K562 (cell line): ENCODE data around the gene SLAIN2. TPM values are rescaled to one million over a fixed set of nuclear protein-coding genes. Genes with fewer than 3 reads are reported as not detected.

Experiments used
- ATAC-seq: fragments of 200-7000 bp; cut with Tn5 transposase; 3 replicates; pipeline ENCODE4 v1.9.1; 2020; ENCODE audit warnings: moderate library complexity
- BruUV-seq: library from RNA; stranded (reverse); fragments of 400-500 nt; replicated peaks from 2 replicates; lab custom pipeline; 2021; lab: Mats Ljungman, UMichigan
- CTCF ChIA-PET: fragments of 300-600 bp; formaldehyde crosslinking; extraction: SDS; loops from one replicate; lab custom pipeline; 2021; ENCODE audit warnings: low intra/inter-chr PET ratio; lab: Yijun Ruan, JAX
- POLR2A ChIA-PET: fragments of 300-600, 350-650 bp; sonication (Branson Sonifier 250); formaldehyde crosslinking; extraction: SDS; loops from one replicate; lab custom pipeline; 2021; ENCODE audit warnings: antibody characterized with exemption, inconsistent platforms; lab: Yijun Ruan, JAX
- DNase-seq, 4 experiments: peaks; one replicate each; pipeline versions ENCODE4 v3.0.0 to v3.0.0-alpha.2; 2011 to 2018; ENCODE audit warnings: low spot score in 3 of 4, mixed read lengths in 3 of 4; ENCODE audit errors: extremely low read depth in 1 of 4
- FAIRE-seq: peaks from 2 replicates; lab custom pipeline; 2011; peaks lifted over from hg19 to GRCh38; lab: Jason Lieb, UNC
- H2AFZ ChIP-seq: 2 replicates; pipeline ENCODE4 v1.6.0; 2011; ENCODE audit warnings: low read depth, low read length, control low read depth, inconsistent platforms
- H3K27ac ChIP-seq: fragments of 200-600 bp; 3 replicates; pipeline ENCODE4 v1.8.0; 2011; ENCODE audit warnings: low read depth, mild to moderate bottlenecking, control low read depth, inconsistent platforms, low read length, moderate library complexity, mixed read lengths; ENCODE audit errors: extremely low read depth
- H3K27me3 ChIP-seq, 2 experiments: fragments of 300-600 bp in 1 of 2; 2 replicates in 1 of 2; 3 replicates in 1 of 2; pipeline versions ENCODE4 v1.6.0 to v1.8.0; 2011; ENCODE audit warnings: inconsistent platforms in 2 of 2, low read length in 2 of 2, mild to moderate bottlenecking in 1 of 2, mixed read lengths in 1 of 2, moderate library complexity in 1 of 2; ENCODE audit not compliant: control insufficient read depth in 2 of 2, insufficient read depth in 2 of 2
- H3K36me3 ChIP-seq: fragments of 300-600 bp; 3 replicates; pipeline ENCODE4 v1.8.0; 2011; ENCODE audit warnings: mild to moderate bottlenecking, low read length, inconsistent platforms; ENCODE audit not compliant: control insufficient read depth, insufficient read depth
- H3K4me1 ChIP-seq, 2 experiments: fragments of 200-600 bp in 1 of 2; replicated peaks in 1 of 2; 2 replicates in 1 of 2; 3 replicates in 1 of 2; pipeline versions ENCODE4 v1.5.1 to v1.8.0; 2011; ENCODE audit warnings: inconsistent platforms in 2 of 2, low read length in 2 of 2, mild to moderate bottlenecking in 1 of 2, mixed read lengths in 1 of 2, moderate library complexity in 1 of 2; ENCODE audit not compliant: control insufficient read depth in 2 of 2, insufficient read depth in 2 of 2
- H3K4me2 ChIP-seq: 2 replicates; pipeline ENCODE4 v1.6.1; 2011; ENCODE audit warnings: low read length, control low read depth, inconsistent platforms, mixed read lengths; ENCODE audit not compliant: insufficient read depth
- H3K4me3 ChIP-seq: fragments of 200-600 bp; sonication (generic), shearing (Covaris generic); 2 replicates; pipeline ENCODE4 v1.5.1; 2016; ENCODE audit warnings: control low read depth, inconsistent platforms
- H3K79me2 ChIP-seq: fragments of 200-600 bp; 3 replicates; pipeline ENCODE4 v1.8.0; 2011; ENCODE audit warnings: low read length, inconsistent platforms; ENCODE audit not compliant: control insufficient read depth, insufficient read depth
- H3K9ac ChIP-seq, 2 experiments: 2 replicates each; pipeline versions ENCODE4 v1.6.0 to v1.6.1; 2011; ENCODE audit warnings: low read depth in 2 of 2, low read length in 2 of 2, control low read depth in 1 of 2, inconsistent platforms in 1 of 2, mild to moderate bottlenecking in 1 of 2, mixed read lengths in 1 of 2; ENCODE audit not compliant: insufficient read depth in 1 of 2
- H3K9me1 ChIP-seq: one replicate; pipeline ENCODE4 v1.6.0; 2011; ENCODE audit warnings: inconsistent platforms, mild to moderate bottlenecking, low read length, moderate library complexity; ENCODE audit not compliant: control insufficient read depth, insufficient read depth
- H3K9me3 ChIP-seq: replicated peaks from 2 replicates; pipeline ENCODE4 v1.5.1; 2011; ENCODE audit warnings: low read depth, low read length, inconsistent platforms; ENCODE audit not compliant: control insufficient read depth, insufficient read depth
- H4K20me1 ChIP-seq: replicated peaks from 2 replicates; pipeline ENCODE4 v1.6.1; 2011; ENCODE audit warnings: low read length, inconsistent platforms, mixed read lengths; ENCODE audit not compliant: control insufficient read depth, insufficient read depth
- KDM1A ChIP-seq, 2 experiments: fragments of 450-650 bp; IDR thresholded peaks; 2 replicates each; pipeline ENCODE4 v1.6.1; 2016; ENCODE audit warnings: mild to moderate bottlenecking in 2 of 2
- MEIS2 ChIP-seq: fragments of 450-650 bp; IDR thresholded peaks from 2 replicates; pipeline ENCODE4 v1.6.1; 2014; ENCODE audit warnings: mild to moderate bottlenecking; ENCODE audit not compliant: partially characterized antibody
- POLR2H ChIP-seq: IDR thresholded peaks from 2 replicates; pipeline ENCODE4 v1.6.1; 2016; ENCODE audit warnings: missing genetic modification characterization, low read depth, mild to moderate bottlenecking, control low read depth, missing compliant biosample characterization, moderate library complexity
- ZBTB5 ChIP-seq: fragments of 450-650 bp; IDR thresholded peaks from 2 replicates; pipeline ENCODE4 v1.6.1; 2017; ENCODE audit warnings: antibody characterized with exemption
- ZNF583 ChIP-seq: fragments of 250-450 bp; sonication (Bioruptor Pico); IDR thresholded peaks from 2 replicates; pipeline ENCODE4 v1.4.0; 2020
- WGBS: fragments of 100-300 bp; shearing (Covaris generic); methylation state at CpG from one replicate; pipeline ENCODE4 v1.1.6; 2016; ENCODE audit warnings: low coverage, mixed read lengths; ENCODE audit not compliant: insufficient coverage; ENCODE audit errors: missing lambda C conversion rate; 5-methylcytosine and 5-hydroxymethylcytosine counted together
- in situ Hi-C: fragments of 300-500 bp; cut with MboI; formaldehyde crosslinking; loops from 4 replicates; pipeline ENCODE4 v1.15.0; 2018; ENCODE audit warnings: inconsistent platforms, mixed read lengths
- intact Hi-C: fragments of 100-400 bp; cut with micrococcal nuclease; formaldehyde crosslinking; loops from 2 replicates; pipeline ENCODE4 v1.14.2; 2022
- polyA plus RNA-seq, 8 experiments: library from polyadenylated mRNA; depleted of rRNA in 4 of 8; stranded (reverse) in 5 of 8; unstranded in 3 of 8; fragments of >200 nt; fragmentation: Nextera tagmentation in 2 of 8; fragmentation: Illumina TruSeq in 1 of 8; extraction: Ambion mirVana in 2 of 8; extraction: Trizol in 1 of 8; gene quantifications; 2 replicates each; pipeline versions ENCODE4 v1.2.1 to v1.2.3, GENCODE V29; 2011 to 2014; ENCODE audit warnings: inconsistent platforms in 1 of 8, missing spikeins in 1 of 8
- total RNA-seq, 7 experiments: library from RNA; depleted of rRNA in 6 of 7; stranded (reverse); fragments of >200 nt in 6 of 7; fragmentation: Illumina TruSeq in 2 of 7; extraction: Trizol in 2 of 7; gene quantifications; 2 replicates each; pipeline versions ENCODE4 v1.2.1 to v1.2.3, GENCODE V29; 2011 to 2021; ENCODE audit warnings: low replicate concordance in 1 of 7

The SLAIN2 gene
- total and polyA plus RNA-seq, 9 of the 15 experiments (the other 6 are each of a cell fraction or from before 2014, with no cell fraction given): 3.5 to 116 (median 35.0) TPM

- no peak overlapping the region for H3K4me3 ChIP-seq
- H3K9me1 ChIP-seq: no peaks in the 10 kb centered on the region
- no peak overlapping the region for H3K27ac ChIP-seq
- FAIRE-seq: no peak
- no peak for ATAC-seq
- no peak overlapping the region for H3K4me2 ChIP-seq
- ChIA-PET CTCF (no interaction called here), POLR2A (no interaction called here)
- intact Hi-C loops: no loop called here
- BruUV-seq: no TSS peak
- WGBS: 74% methylated on average over 5 of the region's 5 CpGs
- H4K20me1 ChIP-seq: no peaks in the 10 kb centered on the region
- H3K9me3 ChIP-seq: no peaks in the 10 kb centered on the region
- DNase-seq: no peak
- H3K36me3 ChIP-seq: no peaks in the 10 kb centered on the region
- H3K9ac ChIP-seq: no peak overlapping the region
- peaks cover 3 to 32% of the 10 kb centered on the region in 2 experiments; a peak in 3 of 5 replicates for H3K4me1 ChIP-seq
- in situ Hi-C loops: no loop called here
- TF ChIP-seq ZNF583: no peak
- TF ChIP-seq KDM1A (IDR thresholded peaks at IDR 0.05): peak in 1 of 2 experiments; percentile 45; a peak in 1 of 4 replicates
- no peaks in the 10 kb centered on the region for H3K79me2 ChIP-seq
- no peak overlapping the region for H2AFZ ChIP-seq
- H3K27me3 ChIP-seq: no peaks in the 10 kb centered on the region
These were observed 8.7 kb upstream of the SLAIN2 start for GRCh38 chr4:48332661-48333060.

GRCh38 chr4:48333587-48333986 is 7.7 kb upstream of the SLAIN2 start:
- Histone ChIP-seq H3K4me2 (no peak overlapping the region), H3K27ac (no peak overlapping the region), H3K36me3 (no peaks in the 10 kb centered on the region), H3K9me1 (no peaks in the 10 kb centered on the region), H3K79me2 (no peaks in the 10 kb centered on the region), H3K9me3 (no peaks in the 10 kb centered on the region), H4K20me1 (no peaks in the 10 kb centered on the region), H3K27me3 (no peaks in the 10 kb centered on the region), H3K9ac (no peak overlapping the region), H3K4me1 (peaks cover 3 to 41% of the 10 kb centered on the region in 2 experiments; a peak in 3 of 5 replicates), H2AFZ (no peak overlapping the region), H3K4me3 (no peak overlapping the region)
- in situ Hi-C loops: no loop called here
- no peak for DNase-seq
- ATAC-seq: no peak
- FAIRE-seq: no peak
- WGBS: 38% methylated on average over 3 of the region's 3 CpGs
- intact Hi-C loops: no loop called here
- CTCF ChIA-PET: no interaction called here
- no TSS peak for BruUV-seq
- TF ChIP-seq POLR2H (tag) (0 out of 2 replicates have a peak, but pooled peaks have one; percentile 14), ZBTB5 (no peak), MEIS2 (peak; percentile 36)
- POLR2A ChIA-PET: no interaction called here
